GM23338 (cell line): Measurements from ENCODE around the gene STT3B. TPM values are rescaled to one million over a fixed set of nuclear protein-coding genes. Genes with fewer than 3 reads are reported as not detected.

ENCODE experiments used
- ATAC-seq: fragments of 200-7000 bp; cut with Tn5 transposase; 3 replicates; pipeline ENCODE4 v1.9.1; 2020
- DNase-seq: peaks from one replicate; pipeline ENCODE4 v3.0.0-alpha.2; 2015; ENCODE audit warnings: low spot score
- H2AFZ ChIP-seq: fragments of 200-600 bp; sonication (generic); 2 replicates; pipeline ENCODE4 v1.8.0; 2016; ENCODE audit warnings: antibody characterized with exemption, mild to moderate bottlenecking, moderate library complexity
- H3F3A ChIP-seq: fragments of 200-600 bp; sonication (generic); replicated peaks from 2 replicates; pipeline ENCODE4 v1.8.0; 2017; ENCODE audit warnings: antibody characterized with exemption, mixed run types, low read depth
- H3K27ac ChIP-seq: fragments of 200-600 bp; sonication (generic); 2 replicates; pipeline ENCODE4 v1.6.1; 2016; ENCODE audit warnings: low read depth
- H3K27me3 ChIP-seq: fragments of 200-600 bp; sonication (generic); 2 replicates; pipeline ENCODE4 v1.8.0; 2016; ENCODE audit warnings: mild to moderate bottlenecking, mixed run types, moderate library complexity; ENCODE audit not compliant: insufficient read depth
- H3K36me3 ChIP-seq: fragments of 200-600 bp; sonication (generic); 2 replicates; pipeline ENCODE4 v1.8.0; 2016; ENCODE audit warnings: mild to moderate bottlenecking; ENCODE audit not compliant: insufficient read depth
- H3K4me1 ChIP-seq: fragments of 200-600 bp; sonication (generic); 2 replicates; pipeline ENCODE4 v1.8.0; 2016; ENCODE audit warnings: mild to moderate bottlenecking, moderate library complexity; ENCODE audit not compliant: insufficient read depth
- H3K4me2 ChIP-seq: fragments of 200-600 bp; sonication (generic); 2 replicates; pipeline ENCODE4 v1.7.1; 2017; ENCODE audit warnings: mixed run types
- H3K4me3 ChIP-seq: fragments of 200-600 bp; sonication (generic); 2 replicates; pipeline ENCODE4 v1.6.1; 2016; ENCODE audit warnings: mixed run types
- H3K79me2 ChIP-seq: fragments of 200-600 bp; sonication (generic); replicated peaks from 2 replicates; pipeline ENCODE4 v1.8.0; 2017; ENCODE audit warnings: mild to moderate bottlenecking; ENCODE audit not compliant: insufficient read depth
- H3K9me2 ChIP-seq: fragments of 200-600 bp; sonication (generic); 2 replicates; pipeline ENCODE4 v1.8.0; 2017; ENCODE audit not compliant: insufficient read depth
- H4K20me1 ChIP-seq: fragments of 200-600 bp; sonication (generic); replicated peaks from 2 replicates; pipeline ENCODE4 v1.8.0; 2017; ENCODE audit warnings: mild to moderate bottlenecking; ENCODE audit not compliant: insufficient read depth
- H3K27ac Mint-ChIP-seq: 2 replicates; pipeline ENCODE4 v1.8.0; 2020; ENCODE audit warnings: inconsistent platforms, mild to moderate bottlenecking, moderate library complexity, mixed read lengths
- H3K27me3 Mint-ChIP-seq: 3 replicates; pipeline ENCODE4 v1.8.0; 2022; ENCODE audit warnings: low read depth, mild to moderate bottlenecking, moderate library complexity, mixed read lengths, inconsistent platforms; ENCODE audit not compliant: insufficient read depth, poor library complexity
- H3K36me3 Mint-ChIP-seq: 3 replicates; pipeline ENCODE4 v1.8.0; 2021; ENCODE audit warnings: low read depth, mild to moderate bottlenecking, inconsistent platforms, moderate library complexity, mixed read lengths
- H3K4me1 Mint-ChIP-seq: 3 replicates; pipeline ENCODE4 v1.8.0; 2020; ENCODE audit warnings: mild to moderate bottlenecking, inconsistent platforms, mixed read lengths
- H3K4me3 Mint-ChIP-seq: 3 replicates; pipeline ENCODE4 v1.8.0; 2021; ENCODE audit warnings: moderate library complexity, mild to moderate bottlenecking, inconsistent platforms, mixed read lengths
- H3K9me3 Mint-ChIP-seq: 3 replicates; pipeline ENCODE4 v1.8.0; 2020; ENCODE audit warnings: moderate library complexity, mild to moderate bottlenecking, inconsistent platforms, mixed read lengths
- CREB1 ChIP-seq: fragments of 250-450 bp; sonication (Bioruptor Pico); IDR thresholded peaks from 2 replicates; pipeline ENCODE4 v1.5.0; 2020; ENCODE audit warnings: low read depth, mild to moderate bottlenecking, moderate library complexity
- EZH2 ChIP-seq: fragments of 200-600 bp; sonication (generic); IDR thresholded peaks from one replicate; pipeline ENCODE4 v1.8.0; 2017; ENCODE audit warnings: antibody characterized with exemption, mild to moderate bottlenecking, low read depth; ENCODE audit not compliant: unreplicated experiment
- EZH2phosphoT487 ChIP-seq: fragments of 200-600 bp; sonication (generic); IDR thresholded peaks from one replicate; pipeline ENCODE4 v1.8.1; 2018; ENCODE audit warnings: antibody characterized with exemption; ENCODE audit not compliant: unreplicated experiment
- POLR2AphosphoS5 ChIP-seq: IDR thresholded peaks from 2 replicates; pipeline ENCODE4 v1.6.1; 2016; ENCODE audit warnings: antibody characterized with exemption, low read depth
- STAT1 ChIP-seq: IDR thresholded peaks from one replicate; pipeline ENCODE4 v1.6.1; 2016; ENCODE audit warnings: antibody characterized with exemption; ENCODE audit not compliant: unreplicated experiment
- ZNF114 ChIP-seq: fragments of 250-450 bp; sonication (Bioruptor Pico); IDR thresholded peaks from 2 replicates; pipeline ENCODE4 v1.5.0; 2020; ENCODE audit warnings: mild to moderate bottlenecking, moderate library complexity
- ZNF331 ChIP-seq: fragments of 250-450 bp; sonication (Bioruptor Pico); IDR thresholded peaks from 2 replicates; pipeline ENCODE4 v1.5.0; 2020; ENCODE audit warnings: low read depth, mild to moderate bottlenecking, moderate library complexity
- polyA plus RNA-seq: library from polyadenylated mRNA; unstranded; fragments of >200 nt; fragmentation: Nextera tagmentation; extraction: Ambion mirVana; gene quantifications from 2 replicates; pipeline ENCODE4 v1.2.1, GENCODE V29; 2016
- total RNA-seq: library from RNA; depleted of rRNA; stranded (reverse); fragments of >200 nt; shearing (Covaris generic); gene quantifications from 2 replicates; pipeline ENCODE4 v1.2.3, GENCODE V29; 2014
- TF ChIP-seq, protein P1 (sequence below): IDR thresholded peaks from 2 replicates; pipeline ENCODE4 v1.6.1; 2016; ENCODE audit warnings: antibody characterized with exemption
- TF ChIP-seq, protein P2 (sequence below), 2 experiments: fragments of 200-600 bp in 1 of 2; sonication (generic) in 1 of 2; conservative IDR thresholded peaks; 2 replicates each; pipeline versions ENCODE4 v1.5.1 to v1.6.1; 2016 to 2017; ENCODE audit warnings: antibody characterized with exemption in 2 of 2, low read depth in 2 of 2, mild to moderate bottlenecking in 2 of 2, moderate library complexity in 1 of 2
- TF ChIP-seq, protein P3 (sequence below): IDR thresholded peaks from one replicate; pipeline ENCODE4 v1.6.1; 2018; ENCODE audit warnings: antibody characterized with exemption; ENCODE audit not compliant: unreplicated experiment
- TF ChIP-seq, protein P4 (sequence below): fragments of 250-450 bp; sonication (Bioruptor Pico); IDR thresholded peaks from 2 replicates; pipeline ENCODE4 v1.5.0; 2020; ENCODE audit warnings: mild to moderate bottlenecking, moderate library complexity

The STT3B gene
- total and polyA plus RNA-seq, 2 experiments from 2014 or later: 44.1 to 167 TPM

DNA sequence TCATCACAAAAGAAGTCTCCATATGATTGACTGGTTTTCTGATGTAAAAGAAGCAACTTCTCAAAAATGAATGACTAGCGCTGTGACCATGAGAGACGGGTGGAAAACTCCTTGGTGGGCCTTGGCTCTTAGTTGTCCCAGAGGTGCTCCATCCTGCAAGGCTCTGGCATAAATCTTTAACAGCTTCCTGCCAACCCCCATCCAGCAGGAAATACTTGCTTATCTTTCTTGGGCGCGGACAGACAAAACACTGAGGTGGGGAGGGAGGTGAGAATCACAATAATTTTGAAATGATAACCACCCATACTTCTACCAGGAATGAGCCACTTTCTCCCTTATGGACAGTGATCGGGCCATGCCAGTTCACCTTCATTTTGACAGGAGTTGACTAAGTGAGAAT lies 128.6 kb downstream of the STT3B start:
- H3K36me3 ChIP-seq: peaks cover 22% of the 10 kb centered on the region
- no peak for ATAC-seq
- Mint-ChIP-seq H3K4me1 (peaks cover 20% of the 10 kb centered on the region), H3K4me3 (no peak overlapping the region), H3K9me3 (no peaks in the 10 kb centered on the region), H3K36me3 (peaks cover 65% of the 10 kb centered on the region), H3K27me3 (no peaks in the 10 kb centered on the region), H3K27ac (peak overlapping the region; percentile 37; the same call in 1 of the 2 replicates)
- no peaks in the 10 kb centered on the region for H3K9me2 ChIP-seq
- H3F3A ChIP-seq: no peaks in the 10 kb centered on the region
- no peaks in the 10 kb centered on the region for H3K79me2 ChIP-seq
- no peak overlapping the region for H3K27ac ChIP-seq
- TF ChIP-seq STAT1 (no peak), ZNF114 (CRISPR knock-in tag) (no peak), POLR2AphosphoS5 (no peak), CREB1 (CRISPR knock-in tag) (no peak), ZNF331 (no peak), EZH2 (no peak), EZH2phosphoT487 (no peak)
- TF ChIP-seq, protein P1, sequence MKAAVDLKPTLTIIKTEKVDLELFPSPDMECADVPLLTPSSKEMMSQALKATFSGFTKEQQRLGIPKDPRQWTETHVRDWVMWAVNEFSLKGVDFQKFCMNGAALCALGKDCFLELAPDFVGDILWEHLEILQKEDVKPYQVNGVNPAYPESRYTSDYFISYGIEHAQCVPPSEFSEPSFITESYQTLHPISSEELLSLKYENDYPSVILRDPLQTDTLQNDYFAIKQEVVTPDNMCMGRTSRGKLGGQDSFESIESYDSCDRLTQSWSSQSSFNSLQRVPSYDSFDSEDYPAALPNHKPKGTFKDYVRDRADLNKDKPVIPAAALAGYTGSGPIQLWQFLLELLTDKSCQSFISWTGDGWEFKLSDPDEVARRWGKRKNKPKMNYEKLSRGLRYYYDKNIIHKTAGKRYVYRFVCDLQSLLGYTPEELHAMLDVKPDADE: no peak
- TF ChIP-seq, protein P2, sequence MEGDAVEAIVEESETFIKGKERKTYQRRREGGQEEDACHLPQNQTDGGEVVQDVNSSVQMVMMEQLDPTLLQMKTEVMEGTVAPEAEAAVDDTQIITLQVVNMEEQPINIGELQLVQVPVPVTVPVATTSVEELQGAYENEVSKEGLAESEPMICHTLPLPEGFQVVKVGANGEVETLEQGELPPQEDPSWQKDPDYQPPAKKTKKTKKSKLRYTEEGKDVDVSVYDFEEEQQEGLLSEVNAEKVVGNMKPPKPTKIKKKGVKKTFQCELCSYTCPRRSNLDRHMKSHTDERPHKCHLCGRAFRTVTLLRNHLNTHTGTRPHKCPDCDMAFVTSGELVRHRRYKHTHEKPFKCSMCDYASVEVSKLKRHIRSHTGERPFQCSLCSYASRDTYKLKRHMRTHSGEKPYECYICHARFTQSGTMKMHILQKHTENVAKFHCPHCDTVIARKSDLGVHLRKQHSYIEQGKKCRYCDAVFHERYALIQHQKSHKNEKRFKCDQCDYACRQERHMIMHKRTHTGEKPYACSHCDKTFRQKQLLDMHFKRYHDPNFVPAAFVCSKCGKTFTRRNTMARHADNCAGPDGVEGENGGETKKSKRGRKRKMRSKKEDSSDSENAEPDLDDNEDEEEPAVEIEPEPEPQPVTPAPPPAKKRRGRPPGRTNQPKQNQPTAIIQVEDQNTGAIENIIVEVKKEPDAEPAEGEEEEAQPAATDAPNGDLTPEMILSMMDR (conservative IDR thresholded peaks at IDR 0.05; ENCODE audit: low read depth in 2 of 2): no peak
- TF ChIP-seq, protein P3, sequence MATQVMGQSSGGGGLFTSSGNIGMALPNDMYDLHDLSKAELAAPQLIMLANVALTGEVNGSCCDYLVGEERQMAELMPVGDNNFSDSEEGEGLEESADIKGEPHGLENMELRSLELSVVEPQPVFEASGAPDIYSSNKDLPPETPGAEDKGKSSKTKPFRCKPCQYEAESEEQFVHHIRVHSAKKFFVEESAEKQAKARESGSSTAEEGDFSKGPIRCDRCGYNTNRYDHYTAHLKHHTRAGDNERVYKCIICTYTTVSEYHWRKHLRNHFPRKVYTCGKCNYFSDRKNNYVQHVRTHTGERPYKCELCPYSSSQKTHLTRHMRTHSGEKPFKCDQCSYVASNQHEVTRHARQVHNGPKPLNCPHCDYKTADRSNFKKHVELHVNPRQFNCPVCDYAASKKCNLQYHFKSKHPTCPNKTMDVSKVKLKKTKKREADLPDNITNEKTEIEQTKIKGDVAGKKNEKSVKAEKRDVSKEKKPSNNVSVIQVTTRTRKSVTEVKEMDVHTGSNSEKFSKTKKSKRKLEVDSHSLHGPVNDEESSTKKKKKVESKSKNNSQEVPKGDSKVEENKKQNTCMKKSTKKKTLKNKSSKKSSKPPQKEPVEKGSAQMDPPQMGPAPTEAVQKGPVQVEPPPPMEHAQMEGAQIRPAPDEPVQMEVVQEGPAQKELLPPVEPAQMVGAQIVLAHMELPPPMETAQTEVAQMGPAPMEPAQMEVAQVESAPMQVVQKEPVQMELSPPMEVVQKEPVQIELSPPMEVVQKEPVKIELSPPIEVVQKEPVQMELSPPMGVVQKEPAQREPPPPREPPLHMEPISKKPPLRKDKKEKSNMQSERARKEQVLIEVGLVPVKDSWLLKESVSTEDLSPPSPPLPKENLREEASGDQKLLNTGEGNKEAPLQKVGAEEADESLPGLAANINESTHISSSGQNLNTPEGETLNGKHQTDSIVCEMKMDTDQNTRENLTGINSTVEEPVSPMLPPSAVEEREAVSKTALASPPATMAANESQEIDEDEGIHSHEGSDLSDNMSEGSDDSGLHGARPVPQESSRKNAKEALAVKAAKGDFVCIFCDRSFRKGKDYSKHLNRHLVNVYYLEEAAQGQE: no peak
- TF ChIP-seq, protein P4, sequence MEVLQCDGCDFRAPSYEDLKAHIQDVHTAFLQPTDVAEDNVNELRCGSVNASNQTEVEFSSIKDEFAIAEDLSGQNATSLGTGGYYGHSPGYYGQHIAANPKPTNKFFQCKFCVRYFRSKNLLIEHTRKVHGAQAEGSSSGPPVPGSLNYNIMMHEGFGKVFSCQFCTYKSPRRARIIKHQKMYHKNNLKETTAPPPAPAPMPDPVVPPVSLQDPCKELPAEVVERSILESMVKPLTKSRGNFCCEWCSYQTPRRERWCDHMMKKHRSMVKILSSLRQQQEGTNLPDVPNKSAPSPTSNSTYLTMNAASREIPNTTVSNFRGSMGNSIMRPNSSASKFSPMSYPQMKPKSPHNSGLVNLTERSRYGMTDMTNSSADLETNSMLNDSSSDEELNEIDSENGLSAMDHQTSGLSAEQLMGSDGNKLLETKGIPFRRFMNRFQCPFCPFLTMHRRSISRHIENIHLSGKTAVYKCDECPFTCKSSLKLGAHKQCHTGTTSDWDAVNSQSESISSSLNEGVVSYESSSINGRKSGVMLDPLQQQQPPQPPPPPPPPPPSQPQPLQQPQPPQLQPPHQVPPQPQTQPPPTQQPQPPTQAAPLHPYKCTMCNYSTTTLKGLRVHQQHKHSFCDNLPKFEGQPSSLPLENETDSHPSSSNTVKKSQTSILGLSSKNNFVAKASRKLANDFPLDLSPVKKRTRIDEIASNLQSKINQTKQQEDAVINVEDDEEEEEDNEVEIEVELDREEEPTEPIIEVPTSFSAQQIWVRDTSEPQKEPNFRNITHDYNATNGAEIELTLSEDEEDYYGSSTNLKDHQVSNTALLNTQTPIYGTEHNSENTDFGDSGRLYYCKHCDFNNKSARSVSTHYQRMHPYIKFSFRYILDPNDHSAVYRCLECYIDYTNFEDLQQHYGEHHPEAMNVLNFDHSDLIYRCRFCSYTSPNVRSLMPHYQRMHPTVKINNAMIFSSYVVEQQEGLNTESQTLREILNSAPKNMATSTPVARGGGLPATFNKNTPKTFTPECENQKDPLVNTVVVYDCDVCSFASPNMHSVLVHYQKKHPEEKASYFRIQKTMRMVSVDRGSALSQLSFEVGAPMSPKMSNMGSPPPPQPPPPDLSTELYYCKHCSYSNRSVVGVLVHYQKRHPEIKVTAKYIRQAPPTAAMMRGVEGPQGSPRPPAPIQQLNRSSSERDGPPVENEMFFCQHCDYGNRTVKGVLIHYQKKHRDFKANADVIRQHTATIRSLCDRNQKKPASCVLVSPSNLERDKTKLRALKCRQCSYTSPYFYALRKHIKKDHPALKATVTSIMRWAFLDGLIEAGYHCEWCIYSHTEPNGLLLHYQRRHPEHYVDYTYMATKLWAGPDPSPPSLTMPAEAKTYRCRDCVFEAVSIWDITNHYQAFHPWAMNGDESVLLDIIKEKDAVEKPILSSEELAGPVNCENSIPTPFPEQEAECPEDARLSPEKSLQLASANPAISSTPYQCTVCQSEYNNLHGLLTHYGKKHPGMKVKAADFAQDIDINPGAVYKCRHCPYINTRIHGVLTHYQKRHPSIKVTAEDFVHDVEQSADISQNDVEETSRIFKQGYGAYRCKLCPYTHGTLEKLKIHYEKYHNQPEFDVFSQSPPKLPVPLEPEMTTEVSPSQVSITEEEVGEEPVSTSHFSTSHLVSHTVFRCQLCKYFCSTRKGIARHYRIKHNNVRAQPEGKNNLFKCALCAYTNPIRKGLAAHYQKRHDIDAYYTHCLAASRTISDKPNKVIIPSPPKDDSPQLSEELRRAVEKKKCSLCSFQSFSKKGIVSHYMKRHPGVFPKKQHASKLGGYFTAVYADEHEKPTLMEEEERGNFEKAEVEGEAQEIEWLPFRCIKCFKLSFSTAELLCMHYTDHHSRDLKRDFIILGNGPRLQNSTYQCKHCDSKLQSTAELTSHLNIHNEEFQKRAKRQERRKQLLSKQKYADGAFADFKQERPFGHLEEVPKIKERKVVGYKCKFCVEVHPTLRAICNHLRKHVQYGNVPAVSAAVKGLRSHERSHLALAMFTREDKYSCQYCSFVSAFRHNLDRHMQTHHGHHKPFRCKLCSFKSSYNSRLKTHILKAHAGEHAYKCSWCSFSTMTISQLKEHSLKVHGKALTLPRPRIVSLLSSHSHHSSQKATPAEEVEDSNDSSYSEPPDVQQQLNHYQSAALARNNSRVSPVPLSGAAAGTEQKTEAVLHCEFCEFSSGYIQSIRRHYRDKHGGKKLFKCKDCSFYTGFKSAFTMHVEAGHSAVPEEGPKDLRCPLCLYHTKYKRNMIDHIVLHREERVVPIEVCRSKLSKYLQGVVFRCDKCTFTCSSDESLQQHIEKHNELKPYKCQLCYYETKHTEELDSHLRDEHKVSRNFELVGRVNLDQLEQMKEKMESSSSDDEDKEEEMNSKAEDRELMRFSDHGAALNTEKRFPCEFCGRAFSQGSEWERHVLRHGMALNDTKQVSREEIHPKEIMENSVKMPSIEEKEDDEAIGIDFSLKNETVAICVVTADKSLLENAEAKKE (CRISPR knock-in tag): no peak
- no peaks in the 10 kb centered on the region for H4K20me1 ChIP-seq
- no peak overlapping the region for H3K4me3 ChIP-seq
- H2AFZ ChIP-seq: no peak overlapping the region
- DNase-seq: no peak
- H3K4me1 ChIP-seq: peaks cover 6% of the 10 kb centered on the region; the same call in 1 of the 2 replicates
- no peaks in the 10 kb centered on the region for H3K27me3 ChIP-seq
- H3K4me2 ChIP-seq: no peak overlapping the region
